Adrenal gland (tissue), 12 donors: Measurements from ENCODE around the gene TCERG1L. TPM values are rescaled to one million over a fixed set of nuclear protein-coding genes. Genes with fewer than 3 reads are reported as not detected.
"Not testable (repeated sequence)": the region's sequence is repeated elsewhere in the genome, so short reads cannot be mapped to it uniquely, and the experiment has no call there.

ENCODE experiments used
- DNase-seq, 7 donors: peaks; one replicate each; pipeline ENCODE4 v3.0.0-alpha.2; 2019 to 2020
- H3K27ac ChIP-seq, 5 donors: fragments of 200-600 bp; sonication (generic) in 4 of 5; 1 replicate in 3 of 5; 2 replicates in 2 of 5; pipeline versions ENCODE4 v1.5.1 to v1.8.0; 2016 to 2020; ENCODE audit warnings: mild to moderate bottlenecking in 1 of 5
- H3K27me3 ChIP-seq: fragments of 200-600 bp; 2 replicates; pipeline ENCODE4 v1.8.0; 2021
- H3K36me3 ChIP-seq, 2 donors: fragments of 200-600 bp; replicated peaks in 1 of 2; 1 replicate in 1 of 2; 2 replicates in 1 of 2; pipeline versions ENCODE4 v1.5.1 to v1.8.0; 2018 to 2022
- H3K4me1 ChIP-seq, 2 donors: fragments of 200-600 bp; replicated peaks in 1 of 2; 1 replicate in 1 of 2; 2 replicates in 1 of 2; pipeline versions ENCODE4 v1.5.1 to v1.8.0; 2018 to 2021
- H3K4me3 ChIP-seq, 4 donors: fragments of 200-600 bp; sonication (generic) in 3 of 4; one replicate each; pipeline ENCODE4 v1.5.1; 2016 to 2018
- H3K9me3 ChIP-seq, 3 donors: fragments of 200-600 bp; sonication (generic) in 1 of 3; replicated peaks in 1 of 3; 1 replicate in 2 of 3; 2 replicates in 1 of 3; pipeline versions ENCODE4 v1.5.1 to v1.8.0; 2016 to 2021
- CTCF ChIP-seq, 6 experiments: fragments of 450-650 bp in 4 of 6; fragments of 200-600 bp in 2 of 6; sonication (generic) in 1 of 6; IDR thresholded peaks; 1 replicate in 5 of 6; 2 replicates in 1 of 6; pipeline versions ENCODE4 v1.5.1 to v1.8.0; 2016 to 2021; ENCODE audit warnings: antibody characterized with exemption in 6 of 6, mild to moderate bottlenecking in 2 of 6, moderate library complexity in 1 of 6
- POLR2A ChIP-seq, 2 donors: fragments of 450-650 bp; IDR thresholded peaks; one replicate each; pipeline ENCODE4 v1.6.1; 2017; ENCODE audit warnings: antibody characterized with exemption in 2 of 2, mild to moderate bottlenecking in 2 of 2, moderate library complexity in 1 of 2
- WGBS, 4 donors: extraction: QIAGEN DNeasy Blood & Tissue Kit in 2 of 4; methylation state at CpG; one replicate each; pipeline versions ENCODE4 v1.1.5 to v1.1.7; 2013 to 2017; 5-methylcytosine and 5-hydroxymethylcytosine counted together
- intact Hi-C, 2 donors: fragments of 100-400 bp; cut with DNase I; formaldehyde crosslinking; loops; one replicate each; pipeline versions ENCODE4 v1.14.1 to v1.15.0; 2022 to 2023
- polyA plus RNA-seq, 3 donors: library from polyadenylated mRNA; stranded (reverse); fragments of 200-250 nt in 2 of 3; fragments of 350-450 nt in 1 of 3; fragmentation: Illumina TruSeq in 1 of 3; extraction: RNeasy Lipid Tissue Mini Kit (QIAGEN cat#74804) in 1 of 3; gene quantifications; one replicate each; pipeline ENCODE4 v1.2.3, GENCODE V29; 2013 to 2014
- total RNA-seq, 9 donors: library from RNA; depleted of rRNA in 4 of 9; stranded (reverse); fragments of >200 nt in 4 of 9; fragments of 120-200 nt in 1 of 9; fragmentation: NEBNext Ultra II Directional in 1 of 9; extraction: Animal tissue kit (Norgen Biotek cat#: 25700) in 1 of 9; gene quantifications; one replicate each; pipeline versions ENCODE4 v1.1.0 to v1.2.4, GENCODE V29; 2013 to 2023
- donor health status: healthy with polysubstance abuse.
- donor health status: Bipolar disorder and iron deficiency.
- donor health status: DM: yes; HTN: yes; CAD: no.
- donor health status: DM: no; HTN: no; CAD: no.
- donor health status: DM: no; HTN: no; CAD: no.
- donor health status: DM: yes; HTN: yes; CAD: no.

Gene TCERG1L
- total and polyA plus RNA-seq, 12 donors = 0.17 to 3.4 (median 0.97) TPM

GRCh38 chr10:131140606-131141005 is 170.9 kb downstream of the TCERG1L start:
- Histone ChIP-seq H3K4me3 (no peak overlapping the region), H3K4me1 (no peaks in the 10 kb centered on the region), H3K27me3 (no peaks in the 10 kb centered on the region), H3K9me3 (no peaks in the 10 kb centered on the region), H3K36me3 (no peaks in the 10 kb centered on the region), H3K27ac (no peak overlapping the region)
- 86 to 98% (median 94%) methylated on average over 6 to 9 of the region's 9 CpGs for WGBS, 4 donors
- intact Hi-C loops = no loop called here
- no peak for DNase-seq
- TF ChIP-seq CTCF (IDR thresholded peaks at IDR 0.05) (no peak), POLR2A (IDR thresholded peaks at IDR 0.05) (no peak)

- no peaks in the 10 kb centered on the region for H3K4me1 ChIP-seq
- no peaks in the 10 kb centered on the region for H3K36me3 ChIP-seq
- TF ChIP-seq CTCF (IDR thresholded peaks at IDR 0.05) (no peak), POLR2A (IDR thresholded peaks at IDR 0.05) (no peak)
- 84 to 88% (median 85%) methylated on average over 17 of the region's 17 CpGs for WGBS, 4 donors
- H3K9me3 ChIP-seq = no peaks in the 10 kb centered on the region
- no peaks in the 10 kb centered on the region for H3K27me3 ChIP-seq
- H3K4me3 ChIP-seq = no peak overlapping the region
- no peak overlapping the region for H3K27ac ChIP-seq
- no peak for DNase-seq
- intact Hi-C loops = no loop called here
These were observed 174.3 kb downstream of the TCERG1L start for GRCh38 chr10:131137223-131137622.

- H3K27me3 ChIP-seq, H3K4me3 ChIP-seq, H3K9me3 ChIP-seq, intact Hi-C loops, H3K27ac ChIP-seq, H3K36me3 ChIP-seq, H3K4me1 ChIP-seq, DNase-seq: not testable (repeated sequence)
- 90 to 97% (median 93%) methylated on average over 6 to 12 of the region's 12 CpGs for WGBS, 4 donors
These were observed 175.2 kb downstream of the TCERG1L start for GRCh38 chr10:131136336-131136735.

- Histone ChIP-seq H3K27ac (no peak overlapping the region), H3K27me3 (no peaks in the 10 kb centered on the region), H3K36me3 (no peaks in the 10 kb centered on the region), H3K4me1 (no peaks in the 10 kb centered on the region), H3K4me3 (no peak overlapping the region), H3K9me3 (no peaks in the 10 kb centered on the region)
- intact Hi-C loops = no loop called here
- no peak for TF ChIP-seq CTCF (IDR thresholded peaks at IDR 0.05)
- 86 to 96% (median 91%) methylated on average over 5 to 12 of the region's 12 CpGs for WGBS, 4 donors
- no peak for DNase-seq
These were observed 175.8 kb downstream of the TCERG1L start for GRCh38 chr10:131135716-131136115.

GRCh38 chr10:131134651-131135050 is 176.9 kb downstream of the TCERG1L start:
- intact Hi-C loops = no loop called here
- no peak for TF ChIP-seq POLR2A (IDR thresholded peaks at IDR 0.05)
- TF ChIP-seq CTCF (IDR thresholded peaks at IDR 0.05) = no peak
- DNase-seq = no peak
- H3K9me3 ChIP-seq = no peaks in the 10 kb centered on the region
- no peaks in the 10 kb centered on the region for H3K4me1 ChIP-seq
- WGBS, 4 donors = 79 to 91% (median 86%) methylated on average over 7 of the region's 7 CpGs
- no peak overlapping the region for H3K27ac ChIP-seq
- no peak overlapping the region for H3K4me3 ChIP-seq
- H3K36me3 ChIP-seq = no peaks in the 10 kb centered on the region
- H3K27me3 ChIP-seq = no peaks in the 10 kb centered on the region
